ENCODE results near the gene MYCBP.

DNA sequence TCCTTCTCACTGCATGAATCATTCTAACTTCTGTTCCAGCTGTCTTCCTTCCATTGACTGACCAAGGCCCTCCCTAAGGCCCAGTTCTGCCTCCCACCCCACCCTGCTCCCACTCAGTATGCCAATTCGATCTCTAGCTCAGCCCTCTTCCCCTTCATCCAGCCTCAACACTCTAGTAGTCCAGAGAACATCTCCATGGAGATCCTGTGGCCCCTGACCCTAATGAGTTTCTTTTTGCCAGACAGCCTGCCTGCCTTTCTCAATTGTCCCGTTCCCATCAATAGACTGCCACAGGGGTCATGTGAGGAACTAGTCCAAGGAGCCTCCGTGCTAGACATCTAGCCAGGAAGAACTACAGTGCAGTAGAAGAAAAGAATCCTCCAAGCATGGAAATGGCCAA lies 40.0 kb downstream of the MYCBP start:
- TF ChIP-seq GATA2 (IDR thresholded peaks at IDR 0.05; ENCODE audit: low read depth, low read length): no peak
- no peak for TF ChIP-seq GATA3 (IDR thresholded peaks at IDR 0.05; ENCODE audit: low read depth, low read length)
